ENCODE data around the gene CLDN14. TPM values are rescaled to one million over a fixed set of nuclear protein-coding genes. Genes with fewer than 3 reads are reported as not detected.

CLDN14 gene
- total RNA-seq, 2 donors from 2014 or later = 0.17 TPM; not detected in 1

DNA sequence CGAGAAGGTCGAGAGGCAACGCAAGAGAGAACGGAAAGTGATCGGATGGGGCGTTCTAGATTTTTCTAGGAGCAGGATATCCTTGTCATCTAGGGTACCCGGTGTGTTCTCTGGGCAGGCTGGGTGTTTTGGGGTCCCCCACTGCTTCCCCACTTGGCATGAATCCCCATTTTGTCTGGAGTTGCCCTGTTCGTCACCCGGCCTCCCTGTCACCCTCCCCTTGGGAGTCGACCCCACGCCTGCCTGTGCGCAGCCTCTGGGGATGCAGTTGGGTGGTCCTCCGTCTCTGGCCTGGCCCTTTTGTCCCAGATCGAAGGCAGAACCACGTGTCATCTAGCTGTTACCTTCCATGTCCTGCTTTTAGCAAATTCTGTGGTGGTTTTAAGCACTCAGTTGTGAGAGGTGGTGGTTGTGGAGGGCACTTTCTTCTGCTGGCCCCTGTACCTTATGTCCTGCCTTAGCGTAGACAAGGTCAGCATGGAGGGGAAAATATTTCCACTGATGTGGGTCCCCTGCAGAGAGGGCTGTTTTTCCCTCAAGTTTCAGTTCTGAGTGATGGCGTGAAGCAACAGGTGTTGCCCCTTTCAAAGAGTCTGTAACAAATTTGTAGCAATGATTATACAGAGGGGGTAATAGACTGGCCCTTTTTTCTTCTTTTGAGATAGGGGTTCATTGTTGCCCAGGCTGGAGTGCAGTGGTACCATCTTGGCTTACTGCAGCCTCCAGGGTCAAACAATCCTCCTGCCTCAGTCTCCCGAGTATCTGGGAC lies 59.2 kb downstream of the CLDN14 start:
- Histone ChIP-seq H3K9ac (ENCODE audit: low read depth in 2 of 2, low read length in 2 of 2) (no peak overlapping the region), H3K4me1 (no peaks in the 10 kb centered on the region), H3K27ac (no peak overlapping the region), H3K27me3 (no peaks in the 10 kb centered on the region), H3K36me3 (no peaks in the 10 kb centered on the region), H3K9me3 (no peaks in the 10 kb centered on the region), H3K4me3 (no peak overlapping the region)
- no peak for DNase-seq
- TF ChIP-seq, protein P1, sequence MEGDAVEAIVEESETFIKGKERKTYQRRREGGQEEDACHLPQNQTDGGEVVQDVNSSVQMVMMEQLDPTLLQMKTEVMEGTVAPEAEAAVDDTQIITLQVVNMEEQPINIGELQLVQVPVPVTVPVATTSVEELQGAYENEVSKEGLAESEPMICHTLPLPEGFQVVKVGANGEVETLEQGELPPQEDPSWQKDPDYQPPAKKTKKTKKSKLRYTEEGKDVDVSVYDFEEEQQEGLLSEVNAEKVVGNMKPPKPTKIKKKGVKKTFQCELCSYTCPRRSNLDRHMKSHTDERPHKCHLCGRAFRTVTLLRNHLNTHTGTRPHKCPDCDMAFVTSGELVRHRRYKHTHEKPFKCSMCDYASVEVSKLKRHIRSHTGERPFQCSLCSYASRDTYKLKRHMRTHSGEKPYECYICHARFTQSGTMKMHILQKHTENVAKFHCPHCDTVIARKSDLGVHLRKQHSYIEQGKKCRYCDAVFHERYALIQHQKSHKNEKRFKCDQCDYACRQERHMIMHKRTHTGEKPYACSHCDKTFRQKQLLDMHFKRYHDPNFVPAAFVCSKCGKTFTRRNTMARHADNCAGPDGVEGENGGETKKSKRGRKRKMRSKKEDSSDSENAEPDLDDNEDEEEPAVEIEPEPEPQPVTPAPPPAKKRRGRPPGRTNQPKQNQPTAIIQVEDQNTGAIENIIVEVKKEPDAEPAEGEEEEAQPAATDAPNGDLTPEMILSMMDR (IDR thresholded peaks at IDR 0.05) = no peak
- intact Hi-C loops (cut with DNase I) = loop anchor here (5.0 to 10.0 kb wide), 2 partner anchors 167 to 504 kb away; no protein-coding TSS in a partner anchor

DNA sequence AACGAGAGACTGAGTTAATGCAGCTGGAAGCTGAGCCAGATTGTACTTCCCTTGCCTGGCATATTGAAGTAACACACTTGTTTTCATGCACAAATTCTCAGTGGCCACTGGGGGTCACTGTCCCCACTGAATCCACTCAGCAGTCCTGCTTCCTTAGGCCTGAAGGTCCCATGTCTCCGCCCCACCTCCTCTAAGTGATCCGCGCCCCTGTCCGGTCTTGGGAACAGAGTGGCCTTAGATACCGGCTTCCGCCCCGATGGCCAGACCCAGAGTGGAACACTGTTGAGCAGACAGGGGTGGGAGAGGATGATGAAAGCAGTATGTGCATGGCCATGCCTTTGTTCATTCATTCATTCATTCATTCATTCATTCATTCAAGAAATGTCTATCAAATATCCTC lies 59.9 kb downstream of the CLDN14 start:
- intact Hi-C loops (cut with DNase I) = loop anchor here (5.0 to 10.0 kb wide), 2 partner anchors 167 to 505 kb away; no protein-coding TSS in a partner anchor
- DNase-seq = peak; percentile 68
- H3K4me3 ChIP-seq = no peak overlapping the region
- TF ChIP-seq, protein P1 (IDR thresholded peaks at IDR 0.05) = peak; percentile 60
- H3K9me3 ChIP-seq = no peaks in the 10 kb centered on the region
- no peaks in the 10 kb centered on the region for H3K36me3 ChIP-seq
- no peaks in the 10 kb centered on the region for H3K4me1 ChIP-seq
- no peak overlapping the region for H3K9ac ChIP-seq (ENCODE audit: low read depth in 2 of 2, low read length in 2 of 2)
- no peak overlapping the region for H3K27ac ChIP-seq
- no peaks in the 10 kb centered on the region for H3K27me3 ChIP-seq

DNA sequence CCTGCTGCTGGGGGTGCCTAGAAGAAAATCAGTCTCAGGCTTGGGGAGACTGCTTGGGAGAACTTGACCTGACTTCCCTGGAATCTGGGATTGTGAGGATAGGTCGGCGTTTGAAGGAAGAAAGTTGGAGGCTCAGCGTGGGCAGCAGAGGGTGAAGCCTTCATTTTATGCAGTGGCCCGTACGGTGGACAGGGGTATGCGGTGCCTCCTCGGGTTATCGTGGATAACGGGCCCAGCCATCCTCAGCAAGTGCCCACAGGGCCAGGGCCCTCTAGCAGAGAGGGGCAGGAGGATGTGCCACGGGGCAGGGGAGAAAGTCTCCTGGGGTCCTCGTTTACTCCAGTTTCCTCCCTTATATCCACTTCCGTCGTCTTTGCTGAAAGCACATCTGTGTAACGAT lies 60.7 kb downstream of the CLDN14 start:
- Histone ChIP-seq H3K27me3 (no peaks in the 10 kb centered on the region), H3K4me1 (no peaks in the 10 kb centered on the region), H3K9me3 (no peaks in the 10 kb centered on the region), H3K4me3 (no peak overlapping the region), H3K27ac (no peak overlapping the region), H3K36me3 (no peaks in the 10 kb centered on the region), H3K9ac (ENCODE audit: low read depth in 2 of 2, low read length in 2 of 2) (no peak overlapping the region)
- TF ChIP-seq, protein P1 (IDR thresholded peaks at IDR 0.05) = no peak
- DNase-seq = no peak
- intact Hi-C loops (cut with DNase I) = no loop called here

DNA sequence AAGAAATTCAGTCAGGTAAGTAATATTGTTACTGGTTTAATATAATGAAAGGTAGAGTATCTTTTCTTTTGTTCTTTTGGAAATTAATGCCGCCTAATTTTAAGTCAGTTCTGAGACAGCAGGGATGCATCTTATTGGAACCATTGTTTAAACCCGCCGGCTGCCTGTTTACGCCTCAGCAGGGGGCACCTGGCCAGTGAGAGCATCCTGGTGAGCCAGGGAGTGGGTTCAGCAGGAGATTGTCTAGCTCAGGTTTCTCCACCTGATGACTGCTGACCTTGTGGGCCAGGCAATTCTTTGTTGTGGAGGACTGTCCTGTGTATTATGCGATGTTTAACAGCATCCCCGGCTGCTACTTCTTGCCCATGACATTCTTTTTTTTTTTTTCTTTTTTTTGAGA lies 64.5 kb downstream of the CLDN14 start:
- H3K9ac ChIP-seq (ENCODE audit: low read depth in 2 of 2, low read length in 2 of 2) = no peak overlapping the region
- no peak for DNase-seq

DNA sequence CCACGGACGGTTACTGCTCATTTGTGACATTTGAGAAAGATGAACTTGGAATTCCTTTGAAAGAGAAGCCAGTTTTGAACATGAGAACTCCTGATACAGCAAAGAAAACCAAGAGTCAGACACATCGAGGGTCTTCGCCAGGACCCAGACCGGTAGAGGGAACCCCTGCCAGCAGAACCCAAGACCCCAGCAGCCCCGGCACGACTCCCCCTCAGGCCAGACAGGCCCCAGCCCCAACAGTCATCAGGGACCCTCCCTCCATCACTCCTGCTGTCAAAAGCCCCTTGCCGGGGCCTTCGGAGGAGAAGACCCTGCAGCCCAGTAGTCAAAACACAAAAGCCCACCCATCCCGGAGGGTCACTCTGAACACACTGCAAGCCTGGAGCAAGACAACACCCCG lies 67.0 kb downstream of the CLDN14 start:
- no peaks in the 10 kb centered on the region for H3K27me3 ChIP-seq
- intact Hi-C loops (cut with DNase I) = no loop called here
- TF ChIP-seq, protein P1 (IDR thresholded peaks at IDR 0.05) = no peak
- H3K36me3 ChIP-seq = no peaks in the 10 kb centered on the region
- no peaks in the 10 kb centered on the region for H3K4me1 ChIP-seq
- no peak for DNase-seq
- H3K9ac ChIP-seq (ENCODE audit: low read depth in 2 of 2, low read length in 2 of 2) = no peak overlapping the region
- no peak overlapping the region for H3K27ac ChIP-seq
- no peak overlapping the region for H3K4me3 ChIP-seq
- H3K9me3 ChIP-seq = no peaks in the 10 kb centered on the region

More for the DNA sequence above, 64.5 kb downstream of the CLDN14 start:
- H3K27ac ChIP-seq = no peak overlapping the region
- no peaks in the 10 kb centered on the region for H3K36me3 ChIP-seq
- H3K9me3 ChIP-seq = no peaks in the 10 kb centered on the region
- no peaks in the 10 kb centered on the region for H3K27me3 ChIP-seq
- TF ChIP-seq, protein P1 (IDR thresholded peaks at IDR 0.05) = no peak
- intact Hi-C loops (cut with DNase I) = no loop called here
- H3K4me3 ChIP-seq = no peak overlapping the region
- no peaks in the 10 kb centered on the region for H3K4me1 ChIP-seq

All from colonic mucosa (tissue), 4 donors.